HepG2 (cell line): ENCODE measurements around the gene PRR29. TPM values are rescaled to one million over a fixed set of nuclear protein-coding genes. Genes with fewer than 3 reads are reported as not detected.

Source experiments
- ATAC-seq: fragments of 200-7000 bp; cut with Tn5 transposase; 3 replicates; pipeline ENCODE4 v1.9.1; 2020; ENCODE audit warnings: mild to moderate bottlenecking, moderate library complexity
- BruUV-seq: library from RNA; stranded (reverse); fragments of 400-500 nt; replicated peaks from 2 replicates; lab custom pipeline; 2021; lab: Mats Ljungman, UMichigan
- CTCF ChIA-PET: fragments of 300-600 bp; formaldehyde crosslinking; extraction: SDS; loops from one replicate; lab custom pipeline; 2021; ENCODE audit warnings: low total read pairs, inconsistent platforms, low intra/inter-chr PET ratio; lab: Yijun Ruan, JAX
- POLR2A ChIA-PET: fragments of 350-600 bp; sonication (Branson Sonifier 250); formaldehyde crosslinking; loops from one replicate; lab custom pipeline; 2020; ENCODE audit warnings: antibody characterized with exemption, inconsistent platforms; lab: Yijun Ruan, JAX
- DNase-seq: peaks from one replicate; pipeline ENCODE4 v3.0.0-alpha.2; 2015; ENCODE audit warnings: low spot score
- FAIRE-seq: peaks from 3 replicates; lab custom pipeline; 2011; peaks lifted over from hg19 to GRCh38; lab: Jason Lieb, UNC
- H2AFZ ChIP-seq: one replicate; pipeline ENCODE4 v1.6.1; 2011; ENCODE audit warnings: low read length, inconsistent platforms
- H3K27ac ChIP-seq: fragments of 300-600 bp; 3 replicates; pipeline ENCODE4 v1.8.0; 2011; ENCODE audit warnings: mixed run types, mild to moderate bottlenecking, mixed read lengths, low read length, inconsistent platforms; ENCODE audit not compliant: insufficient read depth; ENCODE audit errors: extremely low read length
- H3K27me3 ChIP-seq, 2 experiments: fragments of 200-600 bp in 1 of 2; 2 replicates in 1 of 2; 3 replicates in 1 of 2; pipeline versions ENCODE4 v1.6.0 to v1.8.0; 2011; ENCODE audit warnings: low read length in 2 of 2, mild to moderate bottlenecking in 2 of 2, moderate library complexity in 2 of 2, inconsistent platforms in 1 of 2; ENCODE audit not compliant: insufficient read depth in 2 of 2, control insufficient read depth in 1 of 2
- H3K36me3 ChIP-seq, 2 experiments: fragments of 200-600 bp in 1 of 2; replicated peaks in 1 of 2; 2 replicates in 1 of 2; 3 replicates in 1 of 2; pipeline versions ENCODE4 v1.5.1 to v1.8.0; 2011; ENCODE audit warnings: low read length in 2 of 2, inconsistent platforms in 1 of 2; ENCODE audit not compliant: insufficient read depth in 2 of 2, control insufficient read depth in 1 of 2
- H3K4me1 ChIP-seq: 2 replicates; pipeline ENCODE4 v1.5.1; 2012; ENCODE audit warnings: low read length, inconsistent platforms; ENCODE audit not compliant: insufficient read depth
- H3K4me2 ChIP-seq: 2 replicates; pipeline ENCODE4 v1.6.0; 2011; ENCODE audit warnings: low read depth, low read length, inconsistent platforms
- H3K4me3 ChIP-seq, 3 experiments: fragments of 200-600 bp in 1 of 3; sonication (generic), shearing (Covaris generic) in 1 of 3; replicated peaks in 1 of 3; 2 replicates each; pipeline ENCODE4 v1.5.1; 2011 to 2016; ENCODE audit warnings: low read length in 3 of 3, inconsistent platforms in 2 of 3, low read depth in 2 of 3, mild to moderate bottlenecking in 2 of 3, control low read depth in 1 of 3, mixed read lengths in 1 of 3; ENCODE audit not compliant: insufficient read depth in 1 of 3
- H3K79me2 ChIP-seq: one replicate; pipeline ENCODE4 v1.6.1; 2011; ENCODE audit warnings: low read length, inconsistent platforms; ENCODE audit not compliant: insufficient read depth
- H3K9ac ChIP-seq: 2 replicates; pipeline ENCODE4 v1.6.0; 2011; ENCODE audit warnings: mild to moderate bottlenecking, low read depth, low read length, inconsistent platforms; ENCODE audit not compliant: insufficient read depth
- H3K9me3 ChIP-seq: 2 replicates; pipeline ENCODE4 v1.5.1; 2012; ENCODE audit warnings: mild to moderate bottlenecking, low read length
- H4K20me1 ChIP-seq: 2 replicates; pipeline ENCODE4 v1.6.0; 2011; ENCODE audit warnings: inconsistent platforms, mild to moderate bottlenecking, low read length, moderate library complexity; ENCODE audit not compliant: insufficient read depth
- ATF7 ChIP-seq, 2 experiments: fragments of 450-650 bp in 1 of 2; sonication (generic) in 1 of 2; formaldehyde crosslinking in 1 of 2; IDR thresholded peaks; 2 replicates each; pipeline versions ENCODE4 v1.4.0 to v1.6.1; 2016 to 2020; ENCODE audit warnings: antibody characterized with exemption in 1 of 2, mild to moderate bottlenecking in 1 of 2, missing genetic modification reagents in 1 of 2
- ETV5 ChIP-seq: IDR thresholded peaks from 2 replicates; pipeline ENCODE4 v1.6.1; 2018; ENCODE audit warnings: missing biosample characterization, missing genetic modification reagents, inconsistent platforms, borderline replicate concordance
- FOSL2 ChIP-seq: sonication (generic); formaldehyde crosslinking; IDR thresholded peaks from 2 replicates; pipeline ENCODE4 v1.4.0; 2020; ENCODE audit warnings: missing genetic modification reagents
- JUND ChIP-seq: sonication (generic); formaldehyde crosslinking; IDR thresholded peaks from 2 replicates; pipeline ENCODE4 v1.8.0; 2022; ENCODE audit warnings: mild to moderate bottlenecking, missing genetic modification reagents
- PITX1 ChIP-seq: sonication (generic); formaldehyde crosslinking; IDR thresholded peaks from 2 replicates; pipeline ENCODE4 v1.5.1; 2020; ENCODE audit warnings: mild to moderate bottlenecking, missing genetic modification reagents
- SMAD3 ChIP-seq: sonication (generic); formaldehyde crosslinking; IDR thresholded peaks from 2 replicates; pipeline ENCODE4 v1.4.0; 2020; ENCODE audit warnings: missing genetic modification reagents
- TAF1 ChIP-seq: sonication (generic); formaldehyde crosslinking; IDR thresholded peaks from 2 replicates; pipeline ENCODE4 v1.4.0; 2020; ENCODE audit warnings: missing genetic modification reagents
- TOPORS ChIP-seq: sonication (generic); formaldehyde crosslinking; IDR thresholded peaks from 2 replicates; pipeline ENCODE4 v1.8.0; 2023; ENCODE audit warnings: mild to moderate bottlenecking, missing genetic modification reagents
- ZMYM3 ChIP-seq: sonication (generic); formaldehyde crosslinking; IDR thresholded peaks from 2 replicates; pipeline ENCODE4 v1.5.1; 2020; ENCODE audit warnings: mild to moderate bottlenecking, missing genetic modification reagents
- ZNF317 ChIP-seq: sonication (generic); formaldehyde crosslinking; IDR thresholded peaks from 2 replicates; pipeline ENCODE4 v1.5.0; 2020; ENCODE audit warnings: mild to moderate bottlenecking, missing genetic modification reagents
- ZNF468 ChIP-seq: sonication (generic); formaldehyde crosslinking; IDR thresholded peaks from 2 replicates; pipeline ENCODE4 v1.8.0; 2022; ENCODE audit warnings: mild to moderate bottlenecking, moderate library complexity, missing genetic modification reagents
- WGBS: methylation state at CpG from one replicate; pipeline ENCODE4 v1.1.6; 2017; ENCODE audit warnings: low lambda C conversion rate; 5-methylcytosine and 5-hydroxymethylcytosine counted together
- in situ Hi-C: cut with HindIII; loops from 2 replicates; pipeline ENCODE4 v1.10.0; 2017; ENCODE audit warnings: low pct_unique_long_range_greater_than_20kb; ENCODE audit not compliant: extremely low pct_ligation_motif_present
- intact Hi-C: fragments of 100-400 bp; cut with micrococcal nuclease; formaldehyde crosslinking; loops from one replicate; pipeline ENCODE4 v1.10.0; 2022; ENCODE audit not compliant: unreplicated experiment
- polyA plus RNA-seq, 8 experiments: library from polyadenylated mRNA; depleted of rRNA in 3 of 8; stranded (reverse) in 7 of 8; unstranded in 1 of 8; fragments of >200 nt; fragmentation: Illumina TruSeq in 4 of 8; extraction: Trizol in 4 of 8; gene quantifications; 2 replicates each; pipeline versions ENCODE4 v1.2.1 to v1.2.3, GENCODE V29; 2011 to 2016; ENCODE audit warnings: low read depth in 4 of 8, missing spikeins in 1 of 8, mixed read lengths in 1 of 8; ENCODE audit not compliant: insufficient read depth in 1 of 8
- total RNA-seq, 5 experiments: library from RNA; depleted of rRNA; stranded (reverse); fragments of >200 nt; fragmentation: Illumina TruSeq; extraction: Trizol; gene quantifications; 2 replicates each; pipeline ENCODE4 v1.2.3, GENCODE V29; 2016; ENCODE audit warnings: low read depth in 1 of 5
- TF ChIP-seq, protein P1 (sequence below): sonication (generic); formaldehyde crosslinking; IDR thresholded peaks from 2 replicates; pipeline ENCODE4 v1.9.0; 2021; ENCODE audit warnings: mild to moderate bottlenecking, missing genetic modification reagents
- TF ChIP-seq, protein P2 (sequence below): sonication (generic); formaldehyde crosslinking; IDR thresholded peaks from 2 replicates; pipeline ENCODE4 v1.5.1; 2020; ENCODE audit warnings: missing genetic modification reagents, mild to moderate bottlenecking, borderline replicate concordance
- TF ChIP-seq, protein P3 (sequence below): sonication (generic); formaldehyde crosslinking; IDR thresholded peaks from 2 replicates; pipeline ENCODE4 v1.4.0; 2020; ENCODE audit warnings: mild to moderate bottlenecking, missing genetic modification reagents

Gene PRR29
- total and polyA plus RNA-seq, 2 of the 13 experiments (the other 11 are each of a cell fraction or from before 2014, with no cell fraction given) = 0.07 to 0.20 TPM

DNA sequence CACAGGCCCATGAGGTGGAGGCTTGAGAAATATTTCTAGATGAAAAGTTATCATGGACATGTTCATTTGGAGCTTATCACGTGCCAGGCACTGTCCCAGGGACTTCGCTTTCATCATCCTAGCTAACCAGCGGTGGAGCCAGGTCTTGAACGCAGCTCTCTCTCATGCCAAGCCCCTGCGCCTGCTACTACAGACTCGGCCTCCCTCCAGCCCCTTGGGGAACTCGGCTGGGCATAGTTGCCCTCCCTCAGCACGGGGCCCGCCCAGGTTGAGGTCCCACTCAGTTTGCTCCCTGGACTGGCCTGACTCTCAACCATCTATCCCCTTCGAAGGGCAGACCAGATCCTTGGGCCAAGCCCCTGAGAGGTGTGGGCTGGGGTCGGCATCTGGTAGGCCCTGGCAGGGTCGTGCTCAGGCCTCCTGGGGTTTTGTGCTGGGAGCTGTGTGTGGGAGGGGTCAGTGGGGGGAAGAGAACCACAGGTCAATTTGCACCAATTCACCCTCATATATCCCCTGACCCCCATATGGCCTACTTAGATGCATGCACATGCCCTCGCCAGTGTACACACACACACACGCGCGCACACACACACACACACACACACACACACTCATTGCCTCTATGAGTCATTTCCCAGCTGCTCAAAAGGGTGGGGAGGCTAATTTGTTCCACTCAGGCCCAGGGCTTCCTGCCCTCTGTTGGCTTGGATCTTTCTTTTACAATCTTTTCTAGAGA lies 13.3 kb upstream of the PRR29 start:
- in situ Hi-C loops = no loop called here
- H3K9me3 ChIP-seq = peaks cover 8% of the 10 kb centered on the region
- BruUV-seq = no TSS peak
- POLR2A ChIA-PET = no interaction called here
- no peak overlapping the region for H3K4me3 ChIP-seq
- no peak overlapping the region for H2AFZ ChIP-seq
- no peaks in the 10 kb centered on the region for H3K79me2 ChIP-seq
- H3K36me3 ChIP-seq = no peaks in the 10 kb centered on the region
- no peak overlapping the region for H3K9ac ChIP-seq
- FAIRE-seq (no peak), DNase-seq (peak; percentile 38), ATAC-seq (no peak)
- H3K27me3 ChIP-seq = peaks cover 13 to 46% of the 10 kb centered on the region in 2 experiments; a peak in 4 of 5 replicates
- H3K4me2 ChIP-seq = no peak overlapping the region
- 33% methylated on average over 16 of the region's 16 CpGs for WGBS
- peaks cover 43% of the 10 kb centered on the region for H3K4me1 ChIP-seq
- CTCF ChIA-PET = interaction anchor here (1.2 kb wide), 1 partner anchor 66 kb away, joined by 5 read pairs; the partner anchor contains the start of gene GH1
- H3K27ac ChIP-seq = no peak overlapping the region
- intact Hi-C loops = no loop called here
- no peaks in the 10 kb centered on the region for H4K20me1 ChIP-seq
- TF ChIP-seq ZMYM3 (CRISPR knock-in tag) = 0 out of 2 replicates have a peak, but pooled peaks have one; percentile 21
- TF ChIP-seq ZNF468 = no peak
- peak; percentile 85 for TF ChIP-seq JUND
- no peak for TF ChIP-seq TAF1 (CRISPR knock-in tag)
- no peak for TF ChIP-seq TOPORS (CRISPR knock-in tag)
- TF ChIP-seq PITX1 (CRISPR knock-in tag) = 0 out of 2 replicates have a peak, but pooled peaks have one; percentile 10
- TF ChIP-seq ATF7 (IDR thresholded peaks at IDR 0.05) = no peak
- no peak for TF ChIP-seq ATF7 (CRISPR knock-in tag; IDR thresholded peaks at IDR 0.05)
- no peak for TF ChIP-seq ETV5 (CRISPR knock-in tag)
- peak; percentile 82 for TF ChIP-seq FOSL2
- TF ChIP-seq, protein P1, sequence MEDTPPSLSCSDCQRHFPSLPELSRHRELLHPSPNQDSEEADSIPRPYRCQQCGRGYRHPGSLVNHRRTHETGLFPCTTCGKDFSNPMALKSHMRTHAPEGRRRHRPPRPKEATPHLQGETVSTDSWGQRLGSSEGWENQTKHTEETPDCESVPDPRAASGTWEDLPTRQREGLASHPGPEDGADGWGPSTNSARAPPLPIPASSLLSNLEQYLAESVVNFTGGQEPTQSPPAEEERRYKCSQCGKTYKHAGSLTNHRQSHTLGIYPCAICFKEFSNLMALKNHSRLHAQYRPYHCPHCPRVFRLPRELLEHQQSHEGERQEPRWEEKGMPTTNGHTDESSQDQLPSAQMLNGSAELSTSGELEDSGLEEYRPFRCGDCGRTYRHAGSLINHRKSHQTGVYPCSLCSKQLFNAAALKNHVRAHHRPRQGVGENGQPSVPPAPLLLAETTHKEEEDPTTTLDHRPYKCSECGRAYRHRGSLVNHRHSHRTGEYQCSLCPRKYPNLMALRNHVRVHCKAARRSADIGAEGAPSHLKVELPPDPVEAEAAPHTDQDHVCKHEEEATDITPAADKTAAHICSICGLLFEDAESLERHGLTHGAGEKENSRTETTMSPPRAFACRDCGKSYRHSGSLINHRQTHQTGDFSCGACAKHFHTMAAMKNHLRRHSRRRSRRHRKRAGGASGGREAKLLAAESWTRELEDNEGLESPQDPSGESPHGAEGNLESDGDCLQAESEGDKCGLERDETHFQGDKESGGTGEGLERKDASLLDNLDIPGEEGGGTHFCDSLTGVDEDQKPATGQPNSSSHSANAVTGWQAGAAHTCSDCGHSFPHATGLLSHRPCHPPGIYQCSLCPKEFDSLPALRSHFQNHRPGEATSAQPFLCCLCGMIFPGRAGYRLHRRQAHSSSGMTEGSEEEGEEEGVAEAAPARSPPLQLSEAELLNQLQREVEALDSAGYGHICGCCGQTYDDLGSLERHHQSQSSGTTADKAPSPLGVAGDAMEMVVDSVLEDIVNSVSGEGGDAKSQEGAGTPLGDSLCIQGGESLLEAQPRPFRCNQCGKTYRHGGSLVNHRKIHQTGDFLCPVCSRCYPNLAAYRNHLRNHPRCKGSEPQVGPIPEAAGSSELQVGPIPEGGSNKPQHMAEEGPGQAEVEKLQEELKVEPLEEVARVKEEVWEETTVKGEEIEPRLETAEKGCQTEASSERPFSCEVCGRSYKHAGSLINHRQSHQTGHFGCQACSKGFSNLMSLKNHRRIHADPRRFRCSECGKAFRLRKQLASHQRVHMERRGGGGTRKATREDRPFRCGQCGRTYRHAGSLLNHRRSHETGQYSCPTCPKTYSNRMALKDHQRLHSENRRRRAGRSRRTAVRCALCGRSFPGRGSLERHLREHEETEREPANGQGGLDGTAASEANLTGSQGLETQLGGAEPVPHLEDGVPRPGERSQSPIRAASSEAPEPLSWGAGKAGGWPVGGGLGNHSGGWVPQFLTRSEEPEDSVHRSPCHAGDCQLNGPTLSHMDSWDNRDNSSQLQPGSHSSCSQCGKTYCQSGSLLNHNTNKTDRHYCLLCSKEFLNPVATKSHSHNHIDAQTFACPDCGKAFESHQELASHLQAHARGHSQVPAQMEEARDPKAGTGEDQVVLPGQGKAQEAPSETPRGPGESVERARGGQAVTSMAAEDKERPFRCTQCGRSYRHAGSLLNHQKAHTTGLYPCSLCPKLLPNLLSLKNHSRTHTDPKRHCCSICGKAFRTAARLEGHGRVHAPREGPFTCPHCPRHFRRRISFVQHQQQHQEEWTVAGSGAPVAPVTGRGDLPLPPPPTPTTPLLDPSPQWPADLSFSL (CRISPR knock-in tag) = 0 out of 2 replicates have a peak, but pooled peaks have one; percentile 25
- TF ChIP-seq SMAD3 = no peak
- no peak for TF ChIP-seq ZNF317 (CRISPR knock-in tag)
- TF ChIP-seq, protein P2, sequence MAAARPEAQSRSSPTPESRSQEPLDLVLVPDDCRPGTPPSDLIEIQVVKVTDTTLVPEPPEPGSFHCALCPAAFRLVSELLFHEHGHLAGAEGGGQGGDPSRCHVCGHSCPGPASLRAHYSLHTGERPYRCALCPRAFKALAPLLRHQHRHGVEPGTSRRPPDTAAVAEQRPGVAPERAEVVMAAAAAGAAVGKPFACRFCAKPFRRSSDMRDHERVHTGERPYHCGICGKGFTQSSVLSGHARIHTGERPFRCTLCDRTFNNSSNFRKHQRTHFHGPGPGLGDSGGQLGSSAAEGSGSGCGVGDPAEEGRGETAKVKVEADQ (CRISPR knock-in tag) = no peak
- TF ChIP-seq, protein P3, sequence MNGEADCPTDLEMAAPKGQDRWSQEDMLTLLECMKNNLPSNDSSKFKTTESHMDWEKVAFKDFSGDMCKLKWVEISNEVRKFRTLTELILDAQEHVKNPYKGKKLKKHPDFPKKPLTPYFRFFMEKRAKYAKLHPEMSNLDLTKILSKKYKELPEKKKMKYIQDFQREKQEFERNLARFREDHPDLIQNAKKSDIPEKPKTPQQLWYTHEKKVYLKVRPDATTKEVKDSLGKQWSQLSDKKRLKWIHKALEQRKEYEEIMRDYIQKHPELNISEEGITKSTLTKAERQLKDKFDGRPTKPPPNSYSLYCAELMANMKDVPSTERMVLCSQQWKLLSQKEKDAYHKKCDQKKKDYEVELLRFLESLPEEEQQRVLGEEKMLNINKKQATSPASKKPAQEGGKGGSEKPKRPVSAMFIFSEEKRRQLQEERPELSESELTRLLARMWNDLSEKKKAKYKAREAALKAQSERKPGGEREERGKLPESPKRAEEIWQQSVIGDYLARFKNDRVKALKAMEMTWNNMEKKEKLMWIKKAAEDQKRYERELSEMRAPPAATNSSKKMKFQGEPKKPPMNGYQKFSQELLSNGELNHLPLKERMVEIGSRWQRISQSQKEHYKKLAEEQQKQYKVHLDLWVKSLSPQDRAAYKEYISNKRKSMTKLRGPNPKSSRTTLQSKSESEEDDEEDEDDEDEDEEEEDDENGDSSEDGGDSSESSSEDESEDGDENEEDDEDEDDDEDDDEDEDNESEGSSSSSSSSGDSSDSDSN (CRISPR knock-in tag) = no peak
